Mucosa of stomach (tissue), 1 donor: ENCODE data around the gene TRIM9.
"Not testable (repeated sequence)": the region's sequence is repeated elsewhere in the genome, so short reads cannot be mapped to it uniquely, and the experiment has no call there.

ENCODE experiments used
- H3K27me3 ChIP-seq: one replicate; pipeline ENCODE4 v1.7.0; 2013; ENCODE audit warnings: mild to moderate bottlenecking, low read length; ENCODE audit not compliant: control insufficient read depth, insufficient read depth
- H3K36me3 ChIP-seq: one replicate; pipeline ENCODE4 v1.7.0; 2013; ENCODE audit warnings: low read length; ENCODE audit not compliant: control insufficient read depth, insufficient read depth
- H3K4me1 ChIP-seq: one replicate; pipeline ENCODE4 v1.7.0; 2013; ENCODE audit warnings: mild to moderate bottlenecking, low read length; ENCODE audit not compliant: control insufficient read depth, insufficient read depth
- H3K4me3 ChIP-seq: one replicate; pipeline ENCODE4 v1.7.0; 2013; ENCODE audit warnings: low read length
- H3K9ac ChIP-seq: one replicate; pipeline ENCODE4 v1.7.0; 2013; ENCODE audit warnings: mild to moderate bottlenecking, low read length, moderate library complexity
- H3K9me3 ChIP-seq: one replicate; pipeline ENCODE4 v1.7.0; 2013; ENCODE audit warnings: mild to moderate bottlenecking, low read length, moderate library complexity; ENCODE audit not compliant: control insufficient read depth
- donor health status: Pancreatic carcinoma.

The TRIM9 gene

GRCh38 chr14:50964683-50965390 lies 130.1 kb downstream of the TRIM9 start:
- Histone ChIP-seq H3K4me3 (no peak overlapping the region), H3K36me3 (no peaks in the 10 kb centered on the region), H3K9me3 (no peaks in the 10 kb centered on the region), H3K9ac (no peak overlapping the region), H3K4me1 (peaks cover 8% of the 10 kb centered on the region), H3K27me3 (no peaks in the 10 kb centered on the region)

- peaks cover 8% of the 10 kb centered on the region for H3K4me1 ChIP-seq
- H3K4me3 ChIP-seq, result no peak overlapping the region
- no peaks in the 10 kb centered on the region for H3K27me3 ChIP-seq
- no peak overlapping the region for H3K9ac ChIP-seq
- no peaks in the 10 kb centered on the region for H3K9me3 ChIP-seq
- H3K36me3 ChIP-seq, result no peaks in the 10 kb centered on the region
Observed at GRCh38 chr14:50963919-50964318, 131.0 kb downstream of the TRIM9 start.

GRCh38 chr14:50961605-50962221 lies 133.2 kb downstream of the TRIM9 start:
- H3K9ac ChIP-seq, result no peak overlapping the region
- no peaks in the 10 kb centered on the region for H3K27me3 ChIP-seq
- H3K9me3 ChIP-seq, result no peaks in the 10 kb centered on the region
- no peaks in the 10 kb centered on the region for H3K36me3 ChIP-seq
- H3K4me1 ChIP-seq, result peaks cover 8% of the 10 kb centered on the region
- H3K4me3 ChIP-seq, result no peak overlapping the region

GRCh38 chr14:50957296-50957695 lies 137.6 kb downstream of the TRIM9 start:
- no peaks in the 10 kb centered on the region for H3K27me3 ChIP-seq
- H3K9me3 ChIP-seq, result no peaks in the 10 kb centered on the region
- no peaks in the 10 kb centered on the region for H3K36me3 ChIP-seq
- H3K4me1 ChIP-seq, result peaks cover 8% of the 10 kb centered on the region
- H3K4me3 ChIP-seq, result no peak overlapping the region
- no peak overlapping the region for H3K9ac ChIP-seq

DNA sequence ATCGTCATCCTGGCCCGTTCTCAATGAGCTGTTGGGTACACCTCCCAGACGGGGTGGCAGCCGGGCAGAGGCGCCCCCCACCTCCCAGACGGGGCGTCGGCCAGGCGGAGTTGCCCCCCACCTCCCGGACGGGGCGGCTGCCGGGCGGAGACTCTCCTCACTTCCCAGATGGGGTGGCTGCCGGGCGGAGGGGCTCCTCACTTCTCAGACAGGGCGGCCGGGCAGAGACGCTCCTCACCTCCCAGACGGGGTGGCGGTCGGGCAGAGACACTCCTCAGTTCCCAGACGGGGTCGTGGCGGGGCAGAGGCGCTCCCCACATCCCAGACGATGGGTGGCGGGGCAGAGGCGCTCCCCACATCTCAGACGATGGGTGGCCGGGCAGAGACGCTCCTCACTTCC lies 138.5 kb downstream of the TRIM9 start:
- H3K4me3 ChIP-seq, H3K4me1 ChIP-seq, H3K9ac ChIP-seq, H3K9me3 ChIP-seq, H3K36me3 ChIP-seq, H3K27me3 ChIP-seq: not testable (repeated sequence)

DNA sequence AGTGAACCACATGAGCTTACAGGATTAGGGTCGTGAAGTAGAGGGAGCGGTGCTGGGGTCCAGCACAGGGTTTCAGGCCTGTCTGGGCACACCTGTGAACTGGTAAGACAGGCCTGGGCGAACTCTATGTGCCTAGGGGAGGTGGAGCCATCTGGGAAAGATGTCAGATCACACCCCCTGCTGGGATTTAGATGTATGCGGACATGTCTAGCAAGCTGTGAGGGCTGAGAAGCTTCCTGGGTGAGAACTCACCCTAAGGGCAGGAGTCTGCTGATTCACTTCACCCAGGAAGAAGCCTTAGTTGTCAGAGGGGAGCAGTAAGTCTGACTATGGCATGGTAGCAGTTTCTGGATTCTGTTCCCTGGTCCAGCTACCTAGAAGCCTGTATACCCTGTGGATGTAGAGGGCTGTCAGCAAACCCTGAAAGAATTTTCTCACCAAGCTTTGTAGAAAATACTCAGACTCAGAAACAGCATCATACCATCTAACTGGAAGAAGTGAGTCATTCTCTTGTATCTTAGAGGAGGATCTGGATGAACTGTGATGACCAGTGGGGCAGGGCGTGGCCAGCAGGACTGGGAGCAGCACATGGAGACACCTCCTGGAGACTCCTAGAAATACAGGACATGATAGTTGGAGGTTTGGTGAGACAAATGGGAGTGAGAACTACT lies 139.4 kb downstream of the TRIM9 start:
- H3K9ac ChIP-seq, result no peak overlapping the region
- no peaks in the 10 kb centered on the region for H3K27me3 ChIP-seq
- H3K4me3 ChIP-seq, result no peak overlapping the region
- H3K9me3 ChIP-seq, result no peaks in the 10 kb centered on the region
- H3K4me1 ChIP-seq, result no peaks in the 10 kb centered on the region
- no peaks in the 10 kb centered on the region for H3K36me3 ChIP-seq

GRCh38 chr14:50954811-50955372 lies 140.0 kb downstream of the TRIM9 start:
- no peaks in the 10 kb centered on the region for H3K36me3 ChIP-seq
- no peak overlapping the region for H3K4me3 ChIP-seq
- no peak overlapping the region for H3K9ac ChIP-seq
- no peaks in the 10 kb centered on the region for H3K27me3 ChIP-seq
- no peaks in the 10 kb centered on the region for H3K4me1 ChIP-seq
- H3K9me3 ChIP-seq, result no peaks in the 10 kb centered on the region

- Histone ChIP-seq H3K9ac (no peak overlapping the region), H3K9me3 (no peaks in the 10 kb centered on the region), H3K36me3 (no peaks in the 10 kb centered on the region), H3K4me3 (no peak overlapping the region), H3K27me3 (no peaks in the 10 kb centered on the region), H3K4me1 (no peaks in the 10 kb centered on the region)
Observed at GRCh38 chr14:50953502-50953901, 141.4 kb downstream of the TRIM9 start.

GRCh38 chr14:50951032-50951431 lies 143.9 kb downstream of the TRIM9 start:
- Histone ChIP-seq H3K9me3 (no peaks in the 10 kb centered on the region), H3K9ac (no peak overlapping the region), H3K4me1 (no peaks in the 10 kb centered on the region), H3K36me3 (no peaks in the 10 kb centered on the region), H3K27me3 (no peaks in the 10 kb centered on the region), H3K4me3 (no peak overlapping the region)

DNA sequence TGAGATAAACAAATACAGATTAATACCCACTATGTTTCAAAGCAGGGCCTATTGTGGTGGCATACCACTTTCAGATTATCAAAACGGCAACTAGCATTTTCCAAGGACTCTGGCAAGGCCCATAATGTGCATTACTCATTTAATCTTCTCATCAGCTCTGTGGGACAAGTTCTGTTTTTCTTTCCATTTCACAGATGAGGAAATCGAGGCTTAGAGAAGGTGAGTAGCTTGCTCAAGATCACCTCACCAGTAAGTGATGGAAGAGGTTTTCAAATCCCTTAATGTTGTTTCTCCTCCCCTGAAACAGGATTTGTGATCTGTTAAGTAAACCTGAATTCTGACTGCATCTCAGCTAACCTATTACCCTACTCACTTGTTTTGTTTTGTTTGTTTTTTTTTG lies 146.7 kb downstream of the TRIM9 start:
- no peak overlapping the region for H3K9ac ChIP-seq
- H3K4me1 ChIP-seq, result peaks cover 14% of the 10 kb centered on the region

GRCh38 chr14:50947446-50947845 lies 147.5 kb downstream of the TRIM9 start:
- no peak overlapping the region for H3K4me3 ChIP-seq
- H3K36me3 ChIP-seq, result no peaks in the 10 kb centered on the region
- H3K9me3 ChIP-seq, result no peaks in the 10 kb centered on the region
- H3K4me1 ChIP-seq, result peaks cover 15% of the 10 kb centered on the region
- H3K27me3 ChIP-seq, result peaks cover 11% of the 10 kb centered on the region
- no peak overlapping the region for H3K9ac ChIP-seq

More for the DNA sequence above, 146.7 kb downstream of the TRIM9 start:
- Histone ChIP-seq H3K9me3 (no peaks in the 10 kb centered on the region), H3K27me3 (peaks cover 10% of the 10 kb centered on the region), H3K36me3 (no peaks in the 10 kb centered on the region), H3K4me3 (no peak overlapping the region)

- H3K4me1 ChIP-seq, result peaks cover 15% of the 10 kb centered on the region
- no peaks in the 10 kb centered on the region for H3K36me3 ChIP-seq
- no peak overlapping the region for H3K9ac ChIP-seq
- H3K9me3 ChIP-seq, result no peaks in the 10 kb centered on the region
- H3K27me3 ChIP-seq, result peaks cover 11% of the 10 kb centered on the region
- no peak overlapping the region for H3K4me3 ChIP-seq
Observed at GRCh38 chr14:50946234-50946935, 148.5 kb downstream of the TRIM9 start.
